GM18951 (cell line): ENCODE data around the gene PGAP1.

Experiments used
- POLR2A ChIP-seq: IDR thresholded peaks from 4 replicates; pipeline ENCODE4 v1.6.1; 2011; ENCODE audit warnings: mild to moderate bottlenecking; ENCODE audit not compliant: insufficient read length, insufficient read depth; ENCODE audit errors: extremely low read depth
- in situ Hi-C: fragments of 300-500 bp; cut with MboI; formaldehyde crosslinking; loops from one replicate; pipeline ENCODE4 v1.12.0; 2022; ENCODE audit warnings: low sequenced_read_pairs, mixed read lengths, inconsistent platforms; ENCODE audit not compliant: unreplicated experiment

Gene PGAP1

GRCh38 chr2:196926562-196927375 is at the start of gene PGAP1:
Gene PGAP1 (minus strand): TSS chr2:196926707. CDS start chr2:196926616, 91 bp downstream.
- TF ChIP-seq POLR2A = peak; percentile 83
- in situ Hi-C loops = no loop called here

DNA sequence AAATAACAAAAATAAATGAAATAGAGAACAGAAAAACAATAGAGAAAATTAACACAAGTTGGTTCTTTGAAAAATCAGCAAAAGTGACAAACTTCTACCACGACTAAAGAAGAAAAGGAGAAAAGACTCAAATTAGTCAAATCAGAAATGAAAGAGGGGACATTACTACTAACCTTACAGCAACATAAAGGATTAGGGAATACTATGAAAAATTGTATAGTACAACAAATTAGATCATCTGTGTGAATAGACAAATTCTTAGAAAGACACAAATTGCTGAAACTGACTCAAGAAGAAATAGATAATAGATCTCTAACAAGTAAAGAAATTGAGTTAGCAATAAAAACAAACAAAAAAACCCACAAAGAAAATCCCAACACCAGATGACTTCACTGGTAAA is 48.5 kb upstream of the PGAP1 start:
- TF ChIP-seq POLR2A = no peak
- in situ Hi-C loops = no loop called here

GRCh38 chr2:196971574-196972279 is 45.2 kb upstream of the PGAP1 start:
- in situ Hi-C loops = no loop called here
- TF ChIP-seq POLR2A = no peak

- no peak for TF ChIP-seq POLR2A
Measured at GRCh38 chr2:196970099-196970498, 43.6 kb upstream of the PGAP1 start.

DNA sequence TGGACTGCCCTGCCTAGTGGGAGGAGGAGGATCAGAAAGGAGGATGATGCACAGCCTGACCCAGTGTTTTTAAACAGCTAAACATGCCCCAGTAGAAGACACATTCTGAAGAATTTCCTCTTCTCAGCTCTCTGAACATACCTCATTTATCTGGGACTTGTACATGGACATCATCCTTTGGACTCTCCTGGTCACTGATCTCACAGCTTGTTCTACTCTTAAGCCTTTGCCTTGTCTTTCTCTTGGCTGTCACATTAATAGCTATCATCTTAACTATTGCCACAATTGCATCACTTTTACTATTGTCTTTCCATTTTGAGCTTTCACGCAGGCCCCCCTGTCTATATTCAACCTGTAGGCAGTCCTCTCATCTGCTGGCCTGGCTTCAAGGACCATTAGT is 42.0 kb upstream of the PGAP1 start:
- no peak for TF ChIP-seq POLR2A
- in situ Hi-C loops = no loop called here

More at GRCh38 chr2:196970099-196970498, 43.6 kb upstream of the PGAP1 start:
- in situ Hi-C loops = no loop called here

GRCh38 chr2:196967775-196968174 is 41.3 kb upstream of the PGAP1 start:
- in situ Hi-C loops = no loop called here

GRCh38 chr2:196967116-196967515 is 40.6 kb upstream of the PGAP1 start:
- in situ Hi-C loops = no loop called here

More at GRCh38 chr2:196967775-196968174, 41.3 kb upstream of the PGAP1 start:
- TF ChIP-seq POLR2A = no peak

DNA sequence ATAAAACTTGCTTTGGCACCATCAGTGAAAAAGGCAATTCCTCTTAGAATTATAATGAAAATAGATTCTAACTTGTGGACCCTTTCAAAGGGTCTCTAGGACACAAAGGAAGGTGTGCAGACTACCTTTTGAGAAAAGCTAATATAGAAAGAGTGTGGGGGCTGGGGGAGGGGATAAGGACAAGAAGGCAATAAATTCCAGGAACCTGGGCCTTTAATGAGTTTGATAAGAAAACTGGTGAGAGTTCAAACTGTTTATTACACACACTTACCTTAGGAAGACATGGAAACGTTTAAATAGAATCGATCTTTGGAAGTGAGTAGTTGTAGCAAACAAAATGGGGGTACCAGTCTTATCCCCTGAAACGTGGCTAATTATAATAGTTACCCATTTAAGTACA is 39.6 kb upstream of the PGAP1 start:
- no peak for TF ChIP-seq POLR2A
- in situ Hi-C loops = no loop called here

More at GRCh38 chr2:196967116-196967515, 40.6 kb upstream of the PGAP1 start:
- no peak for TF ChIP-seq POLR2A

DNA sequence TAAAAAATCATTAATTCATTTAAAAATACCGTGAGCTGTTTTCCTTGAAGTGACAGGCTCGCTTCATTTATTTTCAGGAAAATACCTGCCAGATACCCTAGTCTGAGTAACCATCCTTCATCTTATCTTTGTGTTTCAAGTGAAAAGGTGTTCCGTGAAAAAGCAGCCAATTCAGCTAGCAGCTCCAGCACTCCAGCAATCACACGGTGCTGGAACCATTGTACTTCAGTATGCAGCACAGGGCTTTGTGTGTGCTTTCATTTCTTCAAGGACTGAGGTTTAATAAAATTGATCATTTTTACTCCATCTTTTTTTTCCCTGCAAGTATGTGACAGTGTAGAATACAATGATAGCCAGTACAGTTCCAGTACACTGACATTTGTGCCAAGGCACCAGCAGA is 39.1 kb upstream of the PGAP1 start:
- no peak for TF ChIP-seq POLR2A
- in situ Hi-C loops = no loop called here

DNA sequence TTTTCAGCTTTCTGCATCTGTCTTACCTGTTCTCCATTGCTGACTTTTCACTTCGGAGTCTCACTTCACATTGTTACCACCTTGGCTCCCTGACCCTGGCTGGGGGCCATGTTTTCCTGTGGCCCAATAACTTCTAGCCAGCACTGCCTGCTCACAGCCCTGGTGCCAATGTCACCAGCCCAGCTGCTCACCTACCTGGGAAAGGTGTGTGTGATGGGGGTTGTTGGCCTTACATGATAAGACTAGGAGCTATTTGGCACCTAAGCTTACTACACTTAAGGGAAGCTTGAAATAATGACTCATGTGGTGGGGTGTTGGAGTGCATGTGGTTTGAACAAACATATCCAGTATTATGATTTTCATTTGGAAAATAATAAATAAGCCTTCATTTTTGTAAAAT is 37.5 kb upstream of the PGAP1 start:
- in situ Hi-C loops = no loop called here
- TF ChIP-seq POLR2A = no peak

DNA sequence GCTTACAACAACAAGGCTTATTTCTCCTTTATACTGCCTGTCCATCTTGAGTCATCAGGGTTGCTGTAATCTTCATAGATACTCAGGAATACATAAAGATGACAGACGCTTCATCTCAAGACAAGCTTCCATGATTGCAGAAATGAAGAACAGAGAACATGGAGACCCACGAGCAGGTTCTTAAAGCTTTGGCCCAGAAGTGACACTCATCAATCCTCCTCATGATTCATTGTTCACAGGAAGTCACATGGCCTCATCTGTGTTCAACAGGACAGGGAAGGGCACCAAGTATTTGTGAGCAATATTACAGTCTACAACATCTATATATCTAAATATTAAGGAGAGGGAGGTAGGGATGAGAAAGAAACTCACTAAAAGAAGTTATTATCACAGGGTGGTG is 36.5 kb upstream of the PGAP1 start:
- TF ChIP-seq POLR2A = no peak
- in situ Hi-C loops = no loop called here

DNA sequence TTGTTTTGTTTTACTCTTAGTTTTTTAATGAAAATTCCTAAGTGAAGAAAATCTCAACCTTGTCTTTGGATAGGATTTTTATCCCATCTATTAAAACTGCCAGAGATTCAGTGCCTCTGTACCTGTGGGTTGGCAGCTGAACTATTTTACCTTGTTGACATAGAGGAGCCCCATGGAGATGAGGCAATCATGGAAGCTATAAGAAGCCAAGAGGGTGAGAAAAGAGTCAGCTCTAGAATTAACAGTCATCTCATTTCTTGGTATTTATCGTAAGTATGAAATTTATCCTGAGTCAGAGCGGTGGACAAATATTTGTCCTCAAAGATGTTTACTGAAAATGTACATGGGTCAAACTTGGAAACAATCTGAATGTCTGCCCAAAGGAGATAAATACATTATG is 35.8 kb upstream of the PGAP1 start:
- in situ Hi-C loops = no loop called here
- no peak for TF ChIP-seq POLR2A

DNA sequence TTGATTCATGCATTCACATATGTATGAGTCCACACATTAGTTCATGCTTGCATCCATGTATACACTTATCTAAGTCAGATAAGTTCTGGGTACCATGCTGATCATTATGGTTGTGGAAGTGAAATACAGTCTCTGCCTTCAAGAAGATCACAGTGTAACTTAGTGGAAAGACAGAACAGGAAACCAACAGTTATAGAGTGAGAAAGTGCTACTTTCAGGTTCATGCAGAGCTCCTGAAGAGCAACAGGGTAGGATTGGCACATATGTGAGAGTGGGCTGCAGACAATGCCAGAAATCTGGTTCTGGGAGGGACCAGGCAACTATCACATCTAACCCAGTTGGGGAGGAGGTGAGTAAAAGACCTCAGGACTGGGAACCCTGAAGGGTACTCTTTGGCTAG is 35.4 kb upstream of the PGAP1 start:
- no peak for TF ChIP-seq POLR2A
- in situ Hi-C loops = no loop called here
